Measurements from ENCODE around the gene PSME3.
"Not testable (repeated sequence)": the region's sequence is repeated elsewhere in the genome, so short reads cannot be mapped to it uniquely, and the experiment has no call there.

Gene PSME3

GRCh38 chr17:42853968-42854790 is 21.0 kb downstream of the PSME3 start:
- TF ChIP-seq CTCF (IDR thresholded peaks at IDR 0.05; ENCODE audit: low read depth, low read length) = no peak
- DNase-seq (ENCODE audit: low read depth in 2 of 2) = no peak
- H3K4me3 ChIP-seq (replicated peaks in 1 of 2; ENCODE audit: low read depth in 2 of 2, low read length in 2 of 2) = no peak overlapping the region

GRCh38 chr17:42855048-42855596 is 21.9 kb downstream of the PSME3 start:
- no peak overlapping the region for H3K4me3 ChIP-seq (replicated peaks in 1 of 2; ENCODE audit: low read depth in 2 of 2, low read length in 2 of 2)

GRCh38 chr17:42856093-42856492 is 22.9 kb downstream of the PSME3 start:
- not testable (repeated sequence) for H3K4me3 ChIP-seq (replicated peaks in 1 of 2; ENCODE audit: low read depth in 2 of 2, low read length in 2 of 2); DNase-seq (ENCODE audit: low read depth in 2 of 2)

More at GRCh38 chr17:42855048-42855596, 21.9 kb downstream of the PSME3 start:
- no peak for DNase-seq (ENCODE audit: low read depth in 2 of 2)
- TF ChIP-seq CTCF (IDR thresholded peaks at IDR 0.05; ENCODE audit: low read depth, low read length) = no peak

GRCh38 chr17:42856516-42856915 is 23.3 kb downstream of the PSME3 start:
- not testable (repeated sequence) for DNase-seq (ENCODE audit: low read depth in 2 of 2); H3K4me3 ChIP-seq (replicated peaks in 1 of 2; ENCODE audit: low read depth in 2 of 2, low read length in 2 of 2)

GRCh38 chr17:42857389-42857788 is 24.2 kb downstream of the PSME3 start:
- TF ChIP-seq CTCF (IDR thresholded peaks at IDR 0.05; ENCODE audit: low read depth, low read length) = no peak
- no peak for DNase-seq (ENCODE audit: low read depth in 2 of 2)
- H3K4me3 ChIP-seq (replicated peaks in 1 of 2; ENCODE audit: low read depth in 2 of 2, low read length in 2 of 2) = no peak overlapping the region

- no peak for DNase-seq (ENCODE audit: low read depth in 2 of 2)
- TF ChIP-seq CTCF (IDR thresholded peaks at IDR 0.05; ENCODE audit: low read depth, low read length) = no peak
- H3K4me3 ChIP-seq (replicated peaks in 1 of 2; ENCODE audit: low read depth in 2 of 2, low read length in 2 of 2) = no peak overlapping the region
Measured at GRCh38 chr17:42865638-42866094, 32.5 kb downstream of the PSME3 start.

- no peak for TF ChIP-seq CTCF (IDR thresholded peaks at IDR 0.05; ENCODE audit: low read depth, low read length)
- DNase-seq (ENCODE audit: low read depth in 2 of 2) = no peak
- H3K4me3 ChIP-seq (replicated peaks in 1 of 2; ENCODE audit: low read depth in 2 of 2, low read length in 2 of 2) = no peak overlapping the region
Measured at GRCh38 chr17:42866216-42866615, 33.0 kb downstream of the PSME3 start.
